GM18502 (cell line): ENCODE measurements around the gene DCAF11.

ENCODE experiments used
- ATAC-seq: cut with Tn5 transposase; IDR thresholded peaks from one replicate; pipeline ENCODE4 v1.9.1; 2021; ENCODE audit warnings: mild to moderate bottlenecking; ENCODE audit not compliant: unreplicated experiment, poor library complexity

The DCAF11 gene

DNA sequence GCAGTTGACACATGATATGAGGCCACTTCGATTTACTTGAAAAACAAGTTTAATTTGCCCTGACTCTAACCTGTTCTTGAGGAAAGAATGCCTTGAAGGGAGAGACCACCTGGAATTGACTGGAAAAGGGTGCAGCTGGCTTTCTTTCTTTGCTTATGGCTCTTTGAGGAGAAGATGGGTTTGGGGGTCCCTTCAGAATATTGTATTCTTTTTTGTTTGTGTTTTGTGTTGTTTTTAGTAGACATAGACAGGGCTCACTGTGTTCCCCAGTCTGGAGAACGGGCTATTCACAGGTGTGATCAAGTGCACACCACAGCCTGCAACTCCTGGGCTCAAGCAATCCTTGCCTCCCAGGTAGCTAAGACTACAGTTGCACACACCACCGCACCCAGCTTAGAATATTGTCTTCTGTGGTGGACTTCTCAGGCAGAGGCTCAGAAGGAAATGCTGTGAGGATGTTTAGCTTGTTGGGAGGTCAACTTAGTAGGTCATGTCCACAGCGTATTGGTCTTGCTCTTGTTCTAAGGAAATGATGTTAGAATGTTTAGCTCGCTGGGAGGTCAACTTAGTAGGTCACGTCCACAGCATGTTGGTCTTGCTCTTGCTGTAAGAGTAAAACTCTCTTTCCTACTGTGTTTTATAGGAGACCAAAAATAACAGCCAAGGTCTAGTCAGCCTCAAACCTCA is 1.7 kb downstream of the DCAF11 start:
- ATAC-seq = no peak

DNA sequence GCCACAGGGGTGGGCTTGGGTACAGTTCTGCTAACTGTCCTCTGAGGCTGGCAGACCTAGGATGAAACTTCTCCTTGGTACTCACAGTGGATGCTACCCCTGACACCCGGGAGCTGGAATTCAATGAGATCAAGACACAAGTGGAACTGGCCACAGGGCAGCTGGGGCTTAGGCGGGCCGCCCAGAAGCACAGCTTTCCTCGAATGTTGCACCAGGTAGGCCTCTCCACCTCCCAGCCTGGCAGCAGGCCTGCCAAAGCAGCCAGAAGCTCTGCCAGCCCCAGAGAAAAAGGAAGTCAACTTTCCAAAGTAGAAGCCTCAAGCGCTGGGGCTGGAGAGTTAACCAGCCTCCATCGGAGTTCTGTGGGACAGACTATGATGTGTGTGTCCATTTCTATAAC is 2.6 kb downstream of the DCAF11 start:
- ATAC-seq = no peak

DNA sequence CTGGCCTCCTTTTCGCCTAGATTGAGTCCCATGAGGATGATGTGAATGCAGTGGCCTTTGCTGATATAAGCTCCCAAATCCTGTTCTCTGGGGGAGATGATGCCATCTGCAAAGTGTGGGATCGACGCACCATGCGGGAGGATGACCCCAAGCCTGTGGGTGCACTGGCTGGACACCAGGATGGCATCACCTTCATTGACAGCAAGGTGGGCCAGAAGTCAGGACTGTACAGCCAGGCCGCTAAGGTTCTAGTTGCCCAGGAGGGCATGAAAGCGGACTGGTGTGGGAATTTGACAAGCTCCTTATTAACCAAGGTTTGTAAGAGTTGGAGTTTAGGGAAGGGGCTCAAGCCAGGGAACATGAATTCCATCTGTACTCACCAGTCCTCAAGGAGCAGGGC is 5.1 kb downstream of the DCAF11 start:
- ATAC-seq = no peak

DNA sequence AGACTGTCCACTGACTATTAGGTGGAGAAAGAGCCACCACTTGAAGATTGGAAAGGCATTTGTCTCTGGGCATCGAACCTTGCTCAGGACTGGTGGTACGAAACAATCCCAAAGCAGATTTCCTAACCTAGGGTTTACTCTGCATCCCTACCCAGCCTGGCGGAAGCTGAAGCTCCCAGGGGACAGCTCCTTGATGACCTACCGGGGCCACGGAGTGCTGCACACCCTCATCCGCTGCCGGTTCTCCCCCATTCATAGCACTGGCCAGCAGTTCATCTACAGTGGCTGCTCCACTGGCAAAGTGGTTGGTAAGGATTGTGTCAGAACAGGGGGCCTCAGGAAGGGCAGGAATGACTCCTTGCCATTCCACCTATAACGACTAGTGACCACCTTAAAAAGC is 6.6 kb downstream of the DCAF11 start:
- no peak for ATAC-seq

DNA sequence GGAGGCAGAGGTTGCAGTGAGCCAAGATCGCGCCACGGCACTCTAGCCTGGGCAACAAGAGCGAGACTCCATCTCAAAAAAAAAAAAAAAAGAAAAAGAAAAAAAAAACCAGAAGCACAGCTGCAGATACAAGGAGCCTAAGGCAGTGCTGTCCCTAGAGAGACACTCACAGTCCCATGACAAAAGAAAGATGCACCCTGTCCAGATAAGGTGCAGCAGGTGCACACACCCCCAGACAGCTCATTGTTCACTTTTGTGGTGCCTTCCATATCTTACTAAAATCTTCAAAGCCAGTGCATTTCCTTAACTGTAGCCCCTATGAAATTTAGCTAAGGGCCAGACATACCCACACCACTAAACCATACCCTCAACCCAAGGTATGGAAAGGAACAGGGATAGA is 7.8 kb downstream of the DCAF11 start:
- ATAC-seq = no peak

DNA sequence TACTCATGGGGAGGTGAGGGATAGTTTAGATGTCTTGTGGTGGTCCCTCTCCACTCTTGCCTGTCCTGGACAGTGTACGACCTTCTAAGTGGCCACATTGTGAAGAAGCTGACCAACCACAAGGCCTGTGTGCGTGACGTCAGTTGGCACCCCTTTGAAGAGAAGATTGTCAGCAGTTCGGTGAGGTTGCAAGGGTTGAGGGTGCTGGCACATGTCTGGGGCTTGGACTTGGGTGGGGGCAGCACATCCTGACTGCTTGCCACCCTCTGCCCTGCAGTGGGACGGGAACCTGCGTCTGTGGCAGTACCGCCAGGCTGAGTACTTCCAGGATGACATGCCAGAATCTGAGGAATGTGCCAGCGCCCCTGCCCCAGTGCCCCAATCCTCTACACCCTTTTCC is 8.3 kb downstream of the DCAF11 start:
- ATAC-seq = no peak

DNA sequence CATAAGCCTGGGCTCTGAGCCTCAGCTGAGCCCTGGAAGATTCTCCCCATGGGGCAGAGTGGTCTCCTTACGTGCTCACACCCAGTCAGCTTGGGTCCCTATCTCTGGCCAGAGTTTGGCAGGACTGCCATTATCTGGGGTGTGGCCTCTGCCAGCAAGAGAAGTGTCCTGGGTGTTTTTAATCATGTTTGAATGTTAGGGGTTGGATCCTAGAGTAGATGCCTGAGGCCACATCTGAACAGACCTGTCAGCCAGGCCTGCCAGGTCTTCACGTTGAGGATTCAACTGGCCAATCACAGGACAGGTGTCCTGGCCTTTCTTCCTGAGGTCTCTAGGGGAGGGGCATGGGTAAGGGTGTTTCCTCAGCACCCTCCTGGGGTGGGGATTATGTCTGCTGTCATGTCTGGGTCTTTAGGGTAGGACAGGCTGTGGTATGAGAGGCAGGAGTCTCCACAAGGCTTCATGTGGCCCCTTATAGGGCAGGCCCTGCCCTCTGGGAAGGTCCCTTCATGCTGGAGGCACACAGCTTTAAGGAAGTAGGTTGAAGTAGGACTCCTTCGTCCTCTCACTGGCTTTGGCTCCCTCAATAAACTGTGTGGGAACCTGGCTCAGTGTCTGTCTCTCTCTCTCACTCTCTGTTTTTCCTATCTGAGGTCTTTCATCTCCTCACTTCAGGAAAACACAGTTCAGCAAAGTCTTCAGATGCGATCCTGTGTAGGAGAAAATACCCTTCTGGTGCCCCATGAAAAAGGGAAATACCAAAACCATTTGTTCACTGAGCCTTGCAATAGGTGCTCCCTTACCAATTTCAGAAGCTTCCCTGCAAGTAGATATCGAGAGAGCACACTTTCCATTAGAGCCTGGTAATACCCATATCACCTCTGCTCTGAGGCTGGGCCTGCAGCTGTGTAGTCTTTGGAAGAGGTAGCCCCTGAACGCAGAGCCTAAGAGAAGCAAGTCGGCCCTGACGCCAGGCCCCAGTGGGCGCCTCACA is 9.1 kb downstream of the DCAF11 start:
- peak; percentile 71 for ATAC-seq

DNA sequence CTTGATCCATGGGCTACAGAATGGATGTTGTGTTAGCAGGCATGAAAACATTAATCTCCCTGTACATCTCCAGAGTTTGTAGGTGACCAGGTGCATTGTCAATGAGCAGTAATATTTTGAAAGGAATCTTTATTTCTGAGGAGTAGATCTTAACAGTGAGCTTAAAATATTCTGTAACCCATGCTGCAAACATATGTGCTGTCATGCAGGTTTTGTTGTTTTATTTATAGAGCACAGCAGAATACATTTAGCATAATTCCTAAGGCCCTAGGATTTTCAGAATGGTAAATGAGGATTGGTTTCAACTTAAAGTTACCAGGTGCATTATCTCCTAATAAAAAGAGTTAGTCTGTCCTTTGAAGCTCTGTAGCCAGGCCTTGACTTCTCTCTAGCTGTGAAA is 12.4 kb downstream of the DCAF11 start:
- no peak for ATAC-seq

DNA sequence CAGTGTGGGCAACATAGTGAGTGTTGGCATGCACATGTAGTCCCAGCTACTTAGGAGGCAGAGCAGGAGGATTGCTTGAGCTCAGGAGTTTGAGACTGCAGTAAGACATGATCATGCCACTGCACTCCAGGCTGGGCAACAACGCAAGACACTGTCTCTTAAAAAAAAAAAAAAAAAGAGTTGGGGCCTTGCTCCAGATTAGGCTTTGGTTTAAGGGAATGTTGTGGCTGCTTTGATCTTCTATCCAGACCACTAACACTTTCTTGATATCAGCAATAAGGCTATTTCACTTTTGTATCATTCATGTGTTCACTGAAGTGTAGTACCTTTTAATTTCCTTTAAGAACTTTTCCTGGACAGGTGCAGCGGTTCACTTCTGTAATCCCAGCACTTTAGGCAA is 13.1 kb downstream of the DCAF11 start:
- ATAC-seq = no peak

DNA sequence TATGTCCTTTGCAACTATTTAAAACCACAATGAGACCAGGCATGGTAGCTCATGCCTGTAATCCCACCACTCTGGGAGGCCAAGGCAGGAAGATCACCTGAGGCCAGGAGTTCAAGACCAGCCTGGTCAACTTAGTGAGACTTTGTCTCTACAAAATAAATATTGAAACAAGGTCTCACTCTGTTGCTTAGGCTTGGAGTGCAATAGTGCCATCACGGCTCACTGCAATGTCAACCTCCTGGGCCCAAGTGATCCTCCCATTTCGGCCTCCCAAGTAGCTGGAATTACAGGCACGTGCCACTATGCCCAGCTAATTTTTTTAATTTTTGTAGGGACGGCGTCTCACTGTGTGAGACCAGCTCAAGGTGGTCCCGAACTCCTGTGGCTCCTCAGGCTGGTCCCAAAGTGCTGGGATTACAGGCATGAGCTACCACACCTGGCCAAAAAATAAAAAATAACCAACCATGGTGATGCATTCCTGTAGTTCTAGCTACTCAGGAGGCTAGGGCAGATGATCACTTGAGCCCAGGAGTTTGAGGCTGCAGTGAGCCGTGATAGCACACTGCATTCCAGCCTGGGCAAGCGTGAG is 14.9 kb downstream of the DCAF11 start:
- no peak for ATAC-seq

DNA sequence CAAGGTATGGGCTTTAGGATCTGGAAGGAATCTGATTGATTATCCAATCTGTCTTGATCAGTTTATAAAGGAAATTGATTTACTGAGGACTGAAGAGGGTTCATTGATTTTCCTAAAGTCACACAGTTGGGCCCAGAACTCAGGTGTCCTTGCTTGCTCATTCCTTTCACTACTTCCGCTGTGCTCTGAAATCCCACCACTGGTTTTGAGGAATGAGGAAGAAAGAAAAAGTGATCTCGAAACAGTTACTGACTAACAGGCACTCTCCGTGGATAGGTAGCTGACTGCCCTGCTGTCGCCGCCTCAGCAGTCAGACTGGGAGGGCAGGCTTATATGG is 15.8 kb downstream of the DCAF11 start, which contains the start of gene FITM1:
FITM1 (plus strand) TSS at position 280 of the 337 bp plus-strand sequence. CDS start 905 bp downstream, outside the sequence.
- ATAC-seq = no peak

DNA sequence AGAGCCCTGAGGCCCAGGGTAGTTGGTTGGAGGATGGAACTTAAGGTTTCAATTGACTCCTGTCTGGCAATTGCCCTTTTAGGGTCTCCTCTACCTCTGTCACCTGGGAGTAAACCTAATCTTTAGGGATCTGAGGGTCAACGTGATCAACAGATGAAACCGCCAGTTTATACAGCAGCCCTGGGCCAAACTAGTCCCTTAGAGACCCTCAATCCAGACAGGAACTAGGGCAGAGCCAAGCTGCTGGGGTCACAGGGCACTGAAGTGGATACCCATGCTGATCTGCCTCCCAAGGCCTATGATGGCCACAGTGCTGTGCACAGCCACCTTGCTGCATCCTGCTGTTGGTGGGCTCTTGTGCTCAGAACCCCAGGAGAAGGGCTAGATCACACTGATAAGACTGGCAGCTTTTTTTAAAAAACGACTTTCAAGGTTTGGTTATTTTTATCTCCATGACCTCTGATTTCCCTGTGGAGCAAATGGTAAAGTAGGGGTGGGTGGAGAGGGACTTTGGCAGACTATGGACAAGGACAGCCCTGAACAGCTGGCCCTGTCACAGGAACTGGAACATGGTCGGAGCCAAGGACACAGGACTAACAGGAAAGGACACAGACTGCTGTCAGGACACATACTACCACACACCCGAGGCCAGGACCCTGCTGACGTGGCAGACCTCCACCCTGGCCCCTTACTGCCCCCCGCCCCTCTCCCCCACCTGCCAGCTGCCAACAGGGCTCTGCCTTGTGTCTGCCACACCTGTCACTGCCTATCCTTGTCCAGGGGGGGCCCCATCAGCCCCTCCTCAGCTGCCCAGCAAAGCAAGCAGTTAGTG is 16.4 kb downstream of the DCAF11 start:
- no peak for ATAC-seq

DNA sequence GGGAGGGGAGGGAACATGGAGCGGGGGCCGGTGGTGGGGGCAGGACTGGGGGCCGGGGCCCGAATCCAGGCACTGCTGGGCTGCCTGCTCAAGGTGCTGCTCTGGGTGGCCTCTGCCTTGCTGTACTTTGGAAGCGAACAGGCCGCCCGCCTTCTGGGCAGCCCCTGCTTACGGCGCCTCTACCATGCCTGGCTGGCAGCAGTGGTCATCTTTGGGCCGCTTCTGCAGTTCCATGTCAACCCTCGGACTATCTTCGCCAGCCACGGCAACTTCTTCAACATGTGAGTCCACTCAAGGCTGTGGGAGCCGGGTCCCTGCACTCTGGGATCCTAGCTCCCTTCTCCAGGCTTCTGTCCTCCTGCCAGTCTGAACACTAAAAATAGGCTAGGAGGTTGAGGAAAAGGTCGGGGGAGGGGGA is 17.0 kb downstream of the DCAF11 start:
- no peak for ATAC-seq

DNA sequence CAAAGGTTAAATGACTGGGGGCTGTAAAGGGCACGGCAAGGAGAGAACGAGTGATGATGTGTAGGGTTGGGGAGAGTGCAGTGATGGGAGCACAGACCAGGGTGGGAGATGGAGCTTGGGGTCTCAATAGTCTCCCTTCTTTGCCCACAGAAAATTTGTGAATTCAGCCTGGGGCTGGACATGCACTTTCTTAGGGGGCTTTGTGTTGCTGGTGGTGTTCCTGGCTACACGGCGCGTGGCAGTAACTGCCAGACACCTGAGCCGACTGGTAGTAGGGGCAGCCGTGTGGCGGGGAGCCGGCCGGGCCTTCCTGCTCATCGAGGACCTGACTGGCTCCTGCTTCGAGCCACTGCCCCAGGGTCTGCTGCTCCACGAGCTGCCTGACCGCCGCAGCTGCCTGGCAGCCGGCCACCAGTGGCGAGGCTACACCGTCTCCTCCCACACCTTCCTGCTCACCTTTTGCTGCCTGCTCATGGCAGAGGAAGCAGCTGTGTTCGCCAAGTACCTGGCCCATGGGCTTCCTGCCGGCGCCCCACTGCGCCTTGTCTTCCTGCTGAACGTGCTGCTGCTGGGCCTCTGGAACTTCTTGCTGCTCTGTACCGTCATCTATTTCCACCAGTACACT is 17.6 kb downstream of the DCAF11 start:
- no peak for ATAC-seq

DNA sequence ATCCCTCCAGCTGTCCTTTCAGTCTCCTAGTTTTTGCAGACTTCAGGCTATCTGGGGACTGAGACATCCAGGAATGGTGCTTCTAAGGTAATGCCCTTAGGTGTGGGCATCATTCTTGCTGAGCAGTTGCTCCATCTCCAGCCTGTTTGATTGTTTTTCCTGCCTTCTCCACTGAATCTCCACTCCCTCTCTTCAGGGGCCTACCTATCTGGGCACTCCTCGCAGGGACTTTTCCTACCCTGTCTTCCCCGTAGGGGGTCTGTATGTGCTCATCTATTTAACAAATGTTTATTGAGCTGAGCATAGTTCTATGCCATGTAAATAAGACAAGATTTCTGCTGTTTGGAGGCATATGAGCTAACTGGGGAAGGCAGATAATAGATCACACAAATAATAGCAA is 18.4 kb downstream of the DCAF11 start:
- ATAC-seq = no peak

DNA sequence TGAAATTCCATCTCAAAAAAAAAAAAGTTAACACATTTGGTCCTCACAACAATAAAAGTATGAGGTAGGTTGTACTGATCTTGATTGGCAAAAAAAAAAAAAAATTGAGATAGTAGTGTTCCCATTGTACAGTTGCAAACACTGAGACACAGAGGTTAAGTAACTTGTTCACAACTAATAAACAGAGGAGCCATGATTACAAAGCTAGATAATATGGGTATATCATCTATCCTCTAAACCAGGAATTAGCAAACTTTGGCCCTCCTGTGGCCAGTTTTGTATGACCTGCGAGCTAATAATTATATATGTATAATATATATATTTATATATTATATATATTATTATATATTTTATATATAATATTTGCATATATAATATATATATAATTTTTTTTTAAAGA is 19.2 kb downstream of the DCAF11 start:
- ATAC-seq = no peak

DNA sequence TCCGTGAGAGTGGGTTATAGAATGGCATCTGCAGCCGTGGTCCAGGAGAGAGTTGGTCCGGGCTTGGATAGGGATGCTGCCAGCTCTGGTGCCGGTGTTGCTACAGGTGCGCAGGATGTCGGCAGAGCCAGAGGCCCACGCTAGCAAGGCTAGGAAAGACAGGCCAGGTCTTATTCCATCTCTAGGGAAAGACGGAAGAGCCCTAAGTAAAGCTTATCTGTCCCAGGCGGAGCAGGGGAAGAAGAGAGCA is 20.9 kb downstream of the DCAF11 start:
- peak; percentile 5 for ATAC-seq

DNA sequence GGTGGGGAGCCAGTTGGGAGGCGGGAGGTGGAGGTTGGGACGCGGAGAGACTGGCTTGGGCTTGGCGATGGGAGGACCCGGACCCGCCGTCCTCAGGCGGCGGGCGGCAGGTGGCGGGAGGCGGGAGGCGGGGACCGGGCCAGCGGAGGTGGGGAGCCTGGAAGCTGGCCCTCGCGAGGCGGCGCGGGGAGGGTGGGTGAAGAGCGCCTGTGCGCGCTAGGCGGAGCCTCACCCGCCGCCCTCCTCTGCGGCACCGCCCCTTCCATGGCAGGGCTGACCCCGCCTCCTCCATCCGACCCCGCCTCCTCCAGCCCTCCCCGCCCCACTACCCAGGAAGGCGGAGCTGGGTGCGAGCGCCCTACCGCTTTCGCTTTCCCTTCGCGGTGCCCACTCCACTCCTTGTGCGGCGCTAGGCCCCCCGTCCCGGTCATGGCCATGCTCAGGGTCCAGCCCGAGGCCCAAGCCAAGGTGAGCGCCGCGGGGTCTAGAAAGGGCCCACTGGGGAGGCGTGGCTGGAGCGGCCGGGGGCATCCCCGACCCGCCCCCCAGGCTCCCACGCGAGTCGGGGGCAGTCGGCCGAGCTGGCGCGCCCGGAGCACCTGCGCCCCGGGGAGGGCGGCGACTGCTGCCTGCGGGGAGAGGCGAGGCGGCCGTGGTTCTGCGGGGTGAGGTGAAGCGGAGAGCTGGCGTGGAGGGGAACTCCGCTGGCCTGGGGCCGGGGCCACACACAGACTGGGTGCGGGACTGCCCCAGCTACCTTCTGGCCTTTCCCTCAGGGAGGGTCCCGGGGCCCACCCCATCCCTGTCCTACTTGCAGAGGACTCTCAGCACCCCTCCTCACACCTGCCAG is 21.5 kb downstream of the DCAF11 start, which contains the start of gene PSME1:
PSME1 (plus strand) TSS at position 361 of the 850 bp plus-strand sequence; CDS start at position 430, 69 bp downstream.
- ATAC-seq = peak; percentile 86
